GM10847 (cell line): ENCODE measurements around the gene TDRD5.

Experiments used
- POLR2A ChIP-seq: IDR thresholded peaks from 2 replicates; pipeline ENCODE4 v1.6.1; 2011; ENCODE audit not compliant: insufficient read length; ENCODE audit errors: extremely low read depth

The TDRD5 gene

DNA sequence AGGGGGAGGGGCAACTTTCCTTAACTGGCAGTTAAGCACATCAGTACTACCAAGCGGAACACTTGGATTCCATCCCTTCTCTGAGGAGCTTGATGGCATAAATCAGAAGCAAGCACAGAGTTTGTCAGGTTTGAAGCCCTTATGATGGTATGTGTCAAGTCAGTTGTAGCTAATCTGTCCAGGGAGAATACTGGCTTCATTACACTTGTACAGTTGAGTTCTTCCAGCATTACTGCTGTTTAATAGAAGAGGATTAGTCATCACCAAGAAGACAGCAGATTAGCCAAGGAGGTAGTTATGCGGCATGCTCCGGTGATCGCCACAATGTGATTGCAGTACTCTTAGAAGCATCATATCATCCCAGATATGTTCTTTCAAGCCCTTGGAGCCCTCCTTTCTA, 2.1 kb upstream of the TDRD5 start:
- TF ChIP-seq POLR2A: no peak

DNA sequence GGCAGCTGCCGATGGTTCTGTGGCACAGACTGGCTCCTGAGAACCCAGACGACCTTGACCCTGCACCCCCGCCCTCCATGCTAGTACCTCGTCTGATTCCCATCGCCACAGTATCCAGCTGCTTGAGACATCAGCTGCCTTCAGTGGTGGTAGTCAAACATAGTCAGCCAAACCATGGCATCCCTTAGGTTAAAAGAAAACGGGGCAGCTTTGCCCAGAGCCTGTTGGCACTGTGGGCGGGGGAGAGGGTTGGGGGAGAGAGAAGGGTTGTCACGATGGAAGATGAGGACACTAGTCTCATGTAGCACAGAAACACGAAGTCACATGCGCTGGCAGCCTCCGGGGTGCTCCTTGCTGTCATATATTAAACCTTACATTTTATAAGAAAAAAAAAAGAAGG, 961 bp upstream of the TDRD5 start:
- TF ChIP-seq POLR2A: no peak

DNA sequence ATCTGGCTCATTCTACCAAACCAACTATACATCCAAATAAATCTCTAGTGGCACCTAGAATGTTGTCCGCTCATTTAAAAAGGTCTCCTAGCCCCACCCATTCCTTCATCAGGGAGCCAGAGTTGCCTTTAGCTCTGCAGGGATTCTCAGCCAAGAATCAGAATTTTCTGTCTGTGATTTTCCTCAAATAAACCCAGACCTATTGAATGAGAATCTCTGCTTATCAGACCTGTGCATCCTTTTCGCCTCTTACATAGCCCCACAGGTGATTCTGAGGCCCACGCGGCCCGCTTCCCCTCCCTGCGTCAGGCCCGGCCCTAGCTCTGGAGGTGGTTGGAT, 410 bp upstream of the TDRD5 start:
- no peak for TF ChIP-seq POLR2A

DNA sequence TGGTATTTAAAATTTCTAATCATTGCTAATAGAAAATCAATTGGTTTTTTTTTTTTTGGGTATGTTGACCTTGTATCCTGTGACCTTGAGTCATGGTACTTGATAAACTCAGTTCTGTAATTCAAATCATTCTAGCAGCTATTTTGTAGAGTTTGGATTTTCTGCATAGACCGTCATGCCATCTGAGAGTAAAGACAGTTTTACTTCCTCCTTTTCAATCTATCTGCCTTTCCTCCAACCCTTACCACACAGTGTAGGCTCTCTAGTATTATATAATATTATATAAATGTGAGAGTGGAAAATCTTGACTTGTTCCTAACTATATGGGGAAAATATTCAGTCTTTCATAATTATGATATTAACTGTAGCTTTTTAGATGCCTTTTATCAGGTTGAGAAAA, 7.0 kb downstream of the TDRD5 start:
- no peak for TF ChIP-seq POLR2A

DNA sequence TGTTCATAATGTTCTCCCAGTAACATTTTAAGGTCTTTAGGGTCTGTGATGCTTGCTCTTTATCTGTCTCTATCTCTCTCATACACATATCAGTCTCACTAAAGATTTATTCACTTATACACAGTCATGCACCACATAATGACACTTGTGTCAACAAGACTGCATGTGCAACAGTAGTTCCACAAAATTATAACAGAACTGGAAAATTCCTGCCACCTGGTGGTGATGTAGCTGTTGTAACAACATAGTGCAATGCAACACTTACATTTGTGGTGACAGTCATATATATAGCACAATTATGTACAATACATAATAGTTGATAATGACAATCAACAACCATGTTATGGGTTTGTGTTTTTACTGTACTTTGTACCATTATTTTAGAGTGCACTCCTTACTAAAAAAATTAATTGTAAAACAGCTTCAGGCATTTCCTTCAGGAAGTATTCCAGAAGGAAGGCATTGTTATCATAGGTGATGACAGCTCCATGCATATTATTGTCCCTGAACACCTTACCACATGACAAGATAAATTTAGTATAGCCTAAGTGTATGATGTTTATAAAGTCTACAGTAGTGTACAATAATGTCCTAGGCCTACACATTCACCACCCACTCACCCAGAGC, 8.1 kb downstream of the TDRD5 start:
- TF ChIP-seq POLR2A: no peak

DNA sequence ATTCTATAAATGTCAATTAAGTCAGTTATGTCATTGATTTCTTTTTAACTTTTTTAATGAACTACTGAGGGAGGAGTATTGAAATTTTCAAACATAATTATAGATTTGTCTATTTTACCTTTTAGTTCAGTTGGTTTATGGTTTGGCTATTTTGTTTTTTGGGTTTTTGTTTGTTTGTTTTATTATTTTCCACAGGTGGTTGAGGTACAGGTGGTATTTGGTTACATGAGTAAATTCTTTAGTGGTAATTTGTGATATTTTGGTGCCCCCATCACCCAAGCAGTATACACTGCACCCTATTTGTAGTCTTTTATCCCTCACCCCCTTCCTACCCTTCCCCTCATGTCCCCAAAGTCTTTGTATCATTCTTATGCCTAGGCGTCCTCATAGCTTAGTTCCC, 9.5 kb downstream of the TDRD5 start:
- no peak for TF ChIP-seq POLR2A

DNA sequence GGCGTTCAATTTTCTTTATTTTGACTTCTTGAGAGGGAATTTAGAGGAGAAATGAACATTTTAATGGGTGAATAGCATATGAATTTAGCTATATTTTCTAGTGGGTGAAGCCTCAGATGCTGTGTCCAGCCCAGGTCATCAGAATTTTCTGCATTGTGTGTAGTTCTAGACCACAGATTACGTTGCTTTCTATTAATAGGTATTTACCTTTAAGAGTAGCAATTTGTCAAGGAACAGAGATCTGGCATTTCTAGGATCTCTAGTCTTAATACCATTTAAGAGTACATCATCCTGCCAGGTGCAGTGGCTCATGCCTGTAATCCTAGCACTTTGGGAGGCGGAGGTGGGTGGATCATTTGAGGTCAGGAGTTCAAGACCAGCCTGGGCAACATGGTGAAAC, 20.7 kb downstream of the TDRD5 start:
- no peak for TF ChIP-seq POLR2A

DNA sequence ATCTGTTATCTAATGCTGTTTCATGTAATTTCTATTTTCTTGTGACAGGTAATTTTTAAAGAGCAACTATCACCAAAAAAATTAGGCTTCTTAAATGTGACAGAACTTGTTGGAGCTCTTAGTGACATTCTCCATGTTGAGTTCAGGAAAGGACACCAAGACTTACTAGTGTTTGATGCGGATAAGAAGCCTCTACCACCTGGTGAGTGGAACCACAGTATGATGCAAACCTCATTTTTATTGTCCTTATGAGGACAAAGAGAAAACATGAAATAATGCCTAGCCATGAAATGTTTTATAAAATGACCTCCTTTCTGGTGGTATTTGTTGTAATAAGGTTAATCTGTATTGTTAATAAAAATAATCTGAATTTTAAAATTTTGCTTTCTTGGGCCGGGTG, 39.1 kb downstream of the TDRD5 start:
- no peak for TF ChIP-seq POLR2A

DNA sequence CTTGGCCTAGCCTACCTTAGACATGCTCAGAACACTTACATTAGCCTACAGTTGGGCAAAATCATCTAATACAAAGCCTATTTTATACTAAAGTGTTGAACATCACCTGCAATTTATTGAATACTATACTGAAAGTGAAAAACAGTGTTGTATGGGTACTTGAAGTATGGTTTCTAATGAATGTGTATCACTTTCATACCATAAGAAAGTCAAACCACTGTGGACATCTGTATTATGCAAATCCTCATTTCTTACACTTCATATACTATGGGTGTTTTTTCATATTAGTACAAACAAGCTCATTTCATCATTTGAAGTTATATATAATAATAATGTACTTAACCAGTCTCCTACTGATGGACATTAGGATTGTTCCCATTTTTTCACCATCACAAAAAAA, 41.2 kb downstream of the TDRD5 start:
- no peak for TF ChIP-seq POLR2A

DNA sequence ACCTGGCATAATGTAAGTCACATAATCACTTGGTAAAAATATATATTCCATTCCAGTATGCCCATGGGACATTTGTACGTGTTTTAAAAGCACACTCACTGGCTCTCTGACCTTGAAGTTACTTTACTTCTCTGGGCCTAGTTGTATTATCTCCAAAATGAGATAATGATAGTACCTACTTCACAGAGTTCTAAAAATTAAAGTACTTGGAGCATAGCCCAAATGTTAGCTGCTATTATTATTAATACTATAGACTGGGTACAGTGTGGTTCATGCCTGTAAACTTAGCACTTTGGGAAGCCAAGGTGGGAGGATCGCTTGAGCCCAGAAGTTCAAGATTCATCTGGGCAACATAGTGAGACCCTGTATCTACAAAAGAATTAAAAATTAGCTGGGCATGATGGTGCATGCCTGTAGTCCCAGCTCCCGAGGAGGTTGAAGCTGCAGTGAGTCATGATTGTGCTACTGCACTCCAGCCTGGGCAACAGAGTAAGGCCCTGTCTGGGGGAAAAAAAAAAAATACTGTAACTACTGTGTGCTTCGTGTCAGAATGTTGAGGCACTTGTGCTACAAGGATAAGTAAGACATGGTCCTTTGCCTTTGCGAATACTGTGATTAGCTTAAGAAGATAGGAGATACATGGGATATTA, 45.7 kb downstream of the TDRD5 start:
- no peak for TF ChIP-seq POLR2A

DNA sequence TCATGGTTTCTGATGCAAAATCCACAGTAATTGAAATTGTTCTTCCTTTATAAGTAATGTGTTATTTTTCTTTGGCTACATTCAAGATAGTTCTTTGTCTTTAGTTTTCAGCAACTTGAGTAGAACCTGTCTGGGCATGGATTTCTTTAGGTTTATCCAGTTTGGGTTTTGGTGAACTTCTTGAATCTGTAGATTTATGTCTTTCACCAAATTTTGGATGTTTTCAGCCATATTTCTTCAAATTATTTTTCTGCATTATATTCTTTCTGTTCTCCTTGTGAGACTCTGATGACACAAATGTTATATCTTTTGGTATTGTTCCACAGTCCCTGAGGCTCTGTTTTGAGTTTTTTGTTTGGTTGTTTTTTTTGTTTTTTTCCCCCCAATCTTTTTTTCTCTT, 69.4 kb downstream of the TDRD5 start:
- no peak for TF ChIP-seq POLR2A

DNA sequence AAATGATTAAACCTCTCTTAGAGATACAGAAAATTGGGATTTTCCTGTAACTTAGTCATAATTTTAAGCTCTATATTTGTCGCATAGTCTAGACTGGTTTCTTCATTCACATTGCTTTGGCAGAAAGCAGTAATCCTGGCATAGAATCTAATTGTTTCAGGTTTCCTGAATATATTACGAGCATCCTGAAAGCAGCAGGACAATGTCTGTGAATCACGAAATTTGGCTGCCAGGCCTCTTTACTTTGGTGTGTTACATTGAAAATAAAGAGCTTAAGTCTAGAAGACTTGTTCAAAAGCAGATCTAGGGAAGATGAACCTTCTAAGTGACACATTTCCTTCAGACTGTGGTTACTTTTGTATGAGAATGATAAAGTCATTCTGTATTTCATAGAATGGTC, 72.2 kb downstream of the TDRD5 start:
- no peak for TF ChIP-seq POLR2A

DNA sequence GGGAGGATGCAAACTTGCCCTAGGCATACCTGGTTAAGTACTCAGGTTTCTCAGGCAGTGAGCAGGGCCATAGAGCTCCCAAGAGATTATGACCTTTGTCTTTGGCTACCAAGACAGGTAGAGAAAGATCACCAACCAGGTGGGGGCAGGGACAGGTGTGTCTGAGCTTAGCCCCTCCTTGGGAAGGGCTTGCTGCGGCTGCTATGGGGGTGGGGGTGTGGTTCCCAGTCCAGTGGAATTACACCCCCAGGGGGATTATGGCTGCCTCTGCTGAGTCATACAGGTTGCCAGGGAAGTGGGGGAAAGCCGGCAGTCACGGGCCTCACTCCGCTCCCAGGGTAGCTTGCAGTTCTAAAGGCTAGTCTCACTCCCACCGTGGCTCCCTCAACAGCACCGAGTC, 86.2 kb downstream of the TDRD5 start:
- no peak for TF ChIP-seq POLR2A

DNA sequence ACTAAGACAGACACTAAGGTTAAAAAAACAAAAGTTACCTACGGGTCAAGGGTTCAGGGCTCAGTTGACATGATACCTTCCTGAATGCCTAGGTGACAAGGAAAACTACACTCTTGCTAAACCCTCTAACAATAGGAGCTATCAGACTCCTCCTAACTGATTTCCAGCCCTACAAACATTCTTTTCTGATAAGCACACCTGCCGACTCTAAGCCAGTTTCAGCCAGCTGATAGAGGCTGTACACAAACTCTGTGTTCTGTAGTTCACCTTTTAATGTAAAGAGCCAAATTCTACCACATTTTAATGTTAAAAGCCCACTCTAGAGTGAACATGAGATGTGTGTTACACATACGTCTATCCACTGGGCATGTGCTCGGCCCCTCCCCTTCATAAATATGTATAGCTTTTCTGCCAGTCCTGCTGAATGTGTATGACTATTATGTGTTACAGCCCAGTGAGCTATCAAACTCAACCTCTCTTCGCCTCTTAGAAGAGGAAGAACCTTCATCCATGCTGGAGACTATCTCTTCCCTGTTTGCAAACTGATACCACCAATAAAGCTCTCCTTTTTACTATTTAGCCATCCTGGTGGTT, 111.4 kb downstream of the TDRD5 start:
- TF ChIP-seq POLR2A: no peak

DNA sequence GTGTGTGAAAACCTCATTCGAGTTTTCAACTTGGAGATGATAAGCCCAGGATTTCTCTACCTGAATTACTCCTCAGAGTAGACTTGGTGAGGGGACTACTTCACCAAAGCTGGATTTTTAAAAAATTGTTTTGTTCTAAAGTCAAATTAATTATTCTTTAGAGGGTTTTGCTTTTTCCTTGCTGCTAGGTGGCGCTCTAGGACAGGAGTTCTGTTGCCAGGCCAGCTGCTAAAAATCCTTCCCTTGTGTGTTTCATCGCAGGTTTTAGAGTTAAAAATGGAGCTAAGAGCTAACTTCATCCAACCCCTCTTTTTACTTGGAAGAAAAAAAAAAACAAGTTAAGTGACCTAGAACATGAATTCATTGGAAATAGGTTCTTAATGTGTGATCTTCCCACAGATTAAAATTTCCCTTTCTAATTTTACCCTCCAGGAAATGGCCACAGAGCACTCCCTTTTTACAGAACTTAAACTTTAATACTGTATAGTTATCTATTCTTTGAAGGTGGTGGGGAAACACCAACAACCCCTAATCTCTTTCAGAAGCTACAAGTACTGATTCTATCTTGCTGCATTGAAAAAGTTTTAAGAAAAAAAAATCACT, 114.8 kb downstream of the TDRD5 start:
- no peak for TF ChIP-seq POLR2A

DNA sequence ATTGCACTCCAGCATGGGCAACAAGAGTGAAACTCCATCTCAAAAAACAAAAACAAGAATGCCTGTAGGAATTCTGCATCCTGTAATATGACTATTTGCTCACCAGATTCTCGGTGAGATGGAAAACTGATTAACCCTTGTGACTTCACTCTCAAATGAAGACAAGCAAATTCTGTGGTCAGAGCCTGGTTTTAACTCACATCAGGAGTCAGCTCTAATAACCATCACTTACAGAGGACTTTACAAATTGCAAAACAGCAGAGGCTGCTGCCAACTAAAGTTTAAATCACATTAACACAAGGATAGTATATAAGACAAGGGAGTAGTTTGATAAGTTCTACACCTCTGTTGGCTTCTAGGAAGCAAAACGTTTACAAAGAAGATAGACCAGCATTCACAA, 115.8 kb downstream of the TDRD5 start:
- TF ChIP-seq POLR2A: no peak
